HepG2 (cell line): ENCODE results near the gene PODXL2. TPM values are rescaled to one million over a fixed set of nuclear protein-coding genes. Genes with fewer than 3 reads are reported as not detected.
A peak's percentile ranks its signal among the peaks of the same experiment; 100 is the strongest.

Experiments used
- ATAC-seq: fragments of 200-7000 bp; cut with Tn5 transposase; 3 replicates; pipeline ENCODE4 v1.9.1; 2020; ENCODE audit warnings: mild to moderate bottlenecking, moderate library complexity
- BruUV-seq: library from RNA; stranded (reverse); fragments of 400-500 nt; replicated peaks from 2 replicates; lab custom pipeline; 2021; lab: Mats Ljungman, UMichigan
- CTCF ChIA-PET: fragments of 300-600 bp; formaldehyde crosslinking; extraction: SDS; loops from one replicate; lab custom pipeline; 2021; ENCODE audit warnings: low total read pairs, inconsistent platforms, low intra/inter-chr PET ratio; lab: Yijun Ruan, JAX
- POLR2A ChIA-PET: fragments of 350-600 bp; sonication (Branson Sonifier 250); formaldehyde crosslinking; loops from one replicate; lab custom pipeline; 2020; ENCODE audit warnings: antibody characterized with exemption, inconsistent platforms; lab: Yijun Ruan, JAX
- DNase-seq: peaks from one replicate; pipeline ENCODE4 v3.0.0-alpha.2; 2015; ENCODE audit warnings: low spot score
- FAIRE-seq: peaks from 3 replicates; lab custom pipeline; 2011; peaks lifted over from hg19 to GRCh38; lab: Jason Lieb, UNC
- H2AFZ ChIP-seq: one replicate; pipeline ENCODE4 v1.6.1; 2011; ENCODE audit warnings: low read length, inconsistent platforms
- H3K27ac ChIP-seq: fragments of 300-600 bp; 3 replicates; pipeline ENCODE4 v1.8.0; 2011; ENCODE audit warnings: mixed run types, mild to moderate bottlenecking, mixed read lengths, low read length, inconsistent platforms; ENCODE audit not compliant: insufficient read depth; ENCODE audit errors: extremely low read length
- H3K27me3 ChIP-seq, 2 experiments: fragments of 200-600 bp in 1 of 2; 2 replicates in 1 of 2; 3 replicates in 1 of 2; pipeline versions ENCODE4 v1.6.0 to v1.8.0; 2011; ENCODE audit warnings: low read length in 2 of 2, mild to moderate bottlenecking in 2 of 2, moderate library complexity in 2 of 2, inconsistent platforms in 1 of 2; ENCODE audit not compliant: insufficient read depth in 2 of 2, control insufficient read depth in 1 of 2
- H3K36me3 ChIP-seq, 2 experiments: fragments of 200-600 bp in 1 of 2; replicated peaks in 1 of 2; 2 replicates in 1 of 2; 3 replicates in 1 of 2; pipeline versions ENCODE4 v1.5.1 to v1.8.0; 2011; ENCODE audit warnings: low read length in 2 of 2, inconsistent platforms in 1 of 2; ENCODE audit not compliant: insufficient read depth in 2 of 2, control insufficient read depth in 1 of 2
- H3K4me1 ChIP-seq: 2 replicates; pipeline ENCODE4 v1.5.1; 2012; ENCODE audit warnings: low read length, inconsistent platforms; ENCODE audit not compliant: insufficient read depth
- H3K4me2 ChIP-seq: 2 replicates; pipeline ENCODE4 v1.6.0; 2011; ENCODE audit warnings: low read depth, low read length, inconsistent platforms
- H3K4me3 ChIP-seq, 3 experiments: fragments of 200-600 bp in 1 of 3; sonication (generic), shearing (Covaris generic) in 1 of 3; replicated peaks in 1 of 3; 2 replicates each; pipeline ENCODE4 v1.5.1; 2011 to 2016; ENCODE audit warnings: low read length in 3 of 3, inconsistent platforms in 2 of 3, low read depth in 2 of 3, mild to moderate bottlenecking in 2 of 3, control low read depth in 1 of 3, mixed read lengths in 1 of 3; ENCODE audit not compliant: insufficient read depth in 1 of 3
- H3K79me2 ChIP-seq: one replicate; pipeline ENCODE4 v1.6.1; 2011; ENCODE audit warnings: low read length, inconsistent platforms; ENCODE audit not compliant: insufficient read depth
- H3K9ac ChIP-seq: 2 replicates; pipeline ENCODE4 v1.6.0; 2011; ENCODE audit warnings: mild to moderate bottlenecking, low read depth, low read length, inconsistent platforms; ENCODE audit not compliant: insufficient read depth
- H3K9me3 ChIP-seq: 2 replicates; pipeline ENCODE4 v1.5.1; 2012; ENCODE audit warnings: mild to moderate bottlenecking, low read length
- H4K20me1 ChIP-seq: 2 replicates; pipeline ENCODE4 v1.6.0; 2011; ENCODE audit warnings: inconsistent platforms, mild to moderate bottlenecking, low read length, moderate library complexity; ENCODE audit not compliant: insufficient read depth
- CREB1 ChIP-seq, 2 experiments: fragments of 450-650 bp in 1 of 2; IDR thresholded peaks; 2 replicates each; pipeline ENCODE4 v1.6.1; 2016 to 2017; ENCODE audit warnings: control low read depth in 1 of 2, mild to moderate bottlenecking in 1 of 2, missing compliant biosample characterization in 1 of 2, missing genetic modification characterization in 1 of 2
- ETV5 ChIP-seq: IDR thresholded peaks from 2 replicates; pipeline ENCODE4 v1.6.1; 2018; ENCODE audit warnings: missing biosample characterization, missing genetic modification reagents, inconsistent platforms, borderline replicate concordance
- HNRNPH1 ChIP-seq: fragments of 200-400 bp; formaldehyde crosslinking; optimal IDR thresholded peaks from 2 replicates; pipeline ENCODE3; 2017; ENCODE audit warnings: mild to moderate bottlenecking, low read depth, low read length
- SALL2 ChIP-seq: sonication (generic); formaldehyde crosslinking; IDR thresholded peaks from 2 replicates; pipeline ENCODE4 v1.8.1; 2023; ENCODE audit warnings: mild to moderate bottlenecking, missing genetic modification reagents, inconsistent platforms
- ZC3H13 ChIP-seq: sonication (generic); formaldehyde crosslinking; IDR thresholded peaks from 2 replicates; pipeline ENCODE4 v1.8.1; 2023; ENCODE audit warnings: mild to moderate bottlenecking, missing genetic modification reagents, moderate library complexity
- ZC3H4 ChIP-seq: sonication (generic); formaldehyde crosslinking; IDR thresholded peaks from 2 replicates; pipeline ENCODE4 v1.4.0; 2020; ENCODE audit warnings: missing genetic modification reagents, borderline replicate concordance
- ZMYM3 ChIP-seq: sonication (generic); formaldehyde crosslinking; IDR thresholded peaks from 2 replicates; pipeline ENCODE4 v1.5.1; 2020; ENCODE audit warnings: mild to moderate bottlenecking, missing genetic modification reagents
- ZNF263 ChIP-seq: sonication (generic); formaldehyde crosslinking; IDR thresholded peaks from 2 replicates; pipeline ENCODE4 v1.4.0; 2020; ENCODE audit warnings: missing genetic modification reagents
- ZNF33B ChIP-seq: sonication (generic); formaldehyde crosslinking; IDR thresholded peaks from 2 replicates; pipeline ENCODE4 v1.5.1; 2020; ENCODE audit warnings: mild to moderate bottlenecking, missing genetic modification reagents
- ZNF607 ChIP-seq: sonication (generic); formaldehyde crosslinking; IDR thresholded peaks from 2 replicates; pipeline ENCODE4 v1.5.1; 2020; ENCODE audit warnings: missing genetic modification reagents, mild to moderate bottlenecking, borderline replicate concordance
- ZNF883 ChIP-seq: sonication (generic); formaldehyde crosslinking; IDR thresholded peaks from 2 replicates; pipeline ENCODE4 v1.5.1; 2020; ENCODE audit warnings: mild to moderate bottlenecking, missing genetic modification reagents; ENCODE audit errors: not compliant biosample characterization
- WGBS: methylation state at CpG from one replicate; pipeline ENCODE4 v1.1.6; 2017; ENCODE audit warnings: low lambda C conversion rate; 5-methylcytosine and 5-hydroxymethylcytosine counted together
- in situ Hi-C: cut with HindIII; loops from 2 replicates; pipeline ENCODE4 v1.10.0; 2017; ENCODE audit warnings: low pct_unique_long_range_greater_than_20kb; ENCODE audit not compliant: extremely low pct_ligation_motif_present
- intact Hi-C: fragments of 100-400 bp; cut with micrococcal nuclease; formaldehyde crosslinking; loops from one replicate; pipeline ENCODE4 v1.10.0; 2022; ENCODE audit not compliant: unreplicated experiment
- polyA plus RNA-seq, 8 experiments: library from polyadenylated mRNA; depleted of rRNA in 3 of 8; stranded (reverse) in 7 of 8; unstranded in 1 of 8; fragments of >200 nt; fragmentation: Illumina TruSeq in 4 of 8; extraction: Trizol in 4 of 8; gene quantifications; 2 replicates each; pipeline versions ENCODE4 v1.2.1 to v1.2.3, GENCODE V29; 2011 to 2016; ENCODE audit warnings: low read depth in 4 of 8, missing spikeins in 1 of 8, mixed read lengths in 1 of 8; ENCODE audit not compliant: insufficient read depth in 1 of 8
- total RNA-seq, 5 experiments: library from RNA; depleted of rRNA; stranded (reverse); fragments of >200 nt; fragmentation: Illumina TruSeq; extraction: Trizol; gene quantifications; 2 replicates each; pipeline ENCODE4 v1.2.3, GENCODE V29; 2016; ENCODE audit warnings: low read depth in 1 of 5
- TF ChIP-seq, protein P1 (sequence below): sonication (generic); formaldehyde crosslinking; IDR thresholded peaks from 2 replicates; pipeline ENCODE4 v1.5.1; 2020; ENCODE audit warnings: mild to moderate bottlenecking, missing genetic modification reagents, borderline replicate concordance
- TF ChIP-seq, protein P2 (sequence below): sonication (generic); formaldehyde crosslinking; IDR thresholded peaks from 2 replicates; pipeline ENCODE4 v1.4.0; 2020; ENCODE audit warnings: mild to moderate bottlenecking, missing genetic modification reagents
- TF ChIP-seq, protein P3 (sequence below): sonication (generic); formaldehyde crosslinking; IDR thresholded peaks from 2 replicates; pipeline ENCODE4 v1.5.0; 2020; ENCODE audit warnings: mild to moderate bottlenecking, low read depth, missing genetic modification reagents, borderline replicate concordance
- TF ChIP-seq, protein P4 (sequence below): sonication (generic); formaldehyde crosslinking; IDR thresholded peaks from 2 replicates; pipeline ENCODE4 v1.4.0; 2020; ENCODE audit warnings: low read depth, mild to moderate bottlenecking, missing genetic modification reagents

The PODXL2 gene
- total and polyA plus RNA-seq, 2 of the 13 experiments (the other 11 are each of a cell fraction or from before 2014, with no cell fraction given) = 20.4 to 25.1 TPM

DNA sequence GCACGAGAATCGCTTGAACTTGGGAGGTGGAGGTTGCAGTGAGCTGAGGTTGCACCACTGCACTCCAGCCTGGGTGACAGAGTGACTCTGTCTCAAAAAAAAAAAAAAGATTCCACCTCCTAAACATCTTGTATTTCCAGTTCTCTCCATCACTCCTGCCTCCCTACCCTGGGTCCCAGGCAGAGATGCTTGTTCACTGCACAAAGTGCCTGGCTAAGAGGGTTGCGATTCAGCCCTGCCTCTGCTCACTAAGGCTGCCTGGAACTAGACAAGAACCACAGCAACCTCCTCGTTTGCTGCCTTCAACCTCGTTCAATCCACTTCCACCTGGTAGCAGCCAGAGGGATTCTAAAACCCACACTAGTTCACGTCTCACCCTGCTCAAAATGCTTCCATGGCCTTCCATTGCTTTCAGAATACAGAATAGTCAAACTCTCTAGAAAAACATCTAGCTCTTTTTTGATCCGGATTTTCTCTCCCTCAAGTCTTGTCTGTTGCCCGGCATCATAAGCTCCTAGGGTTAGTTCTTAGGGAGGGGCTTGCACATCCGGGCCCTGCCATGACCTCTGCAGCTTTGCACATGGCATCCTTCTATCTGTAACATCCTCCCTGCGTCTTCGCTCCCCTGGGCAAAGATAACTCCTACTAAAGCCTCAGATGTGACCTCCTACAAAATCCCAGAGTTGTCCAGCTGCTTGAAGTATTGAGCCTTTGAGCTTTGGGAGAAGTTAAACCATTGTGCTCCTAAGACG lies 31.8 kb upstream of the PODXL2 start (continued):
- TF ChIP-seq ZNF883 (no peak), ZNF607 (CRISPR knock-in tag) (no peak)

DNA sequence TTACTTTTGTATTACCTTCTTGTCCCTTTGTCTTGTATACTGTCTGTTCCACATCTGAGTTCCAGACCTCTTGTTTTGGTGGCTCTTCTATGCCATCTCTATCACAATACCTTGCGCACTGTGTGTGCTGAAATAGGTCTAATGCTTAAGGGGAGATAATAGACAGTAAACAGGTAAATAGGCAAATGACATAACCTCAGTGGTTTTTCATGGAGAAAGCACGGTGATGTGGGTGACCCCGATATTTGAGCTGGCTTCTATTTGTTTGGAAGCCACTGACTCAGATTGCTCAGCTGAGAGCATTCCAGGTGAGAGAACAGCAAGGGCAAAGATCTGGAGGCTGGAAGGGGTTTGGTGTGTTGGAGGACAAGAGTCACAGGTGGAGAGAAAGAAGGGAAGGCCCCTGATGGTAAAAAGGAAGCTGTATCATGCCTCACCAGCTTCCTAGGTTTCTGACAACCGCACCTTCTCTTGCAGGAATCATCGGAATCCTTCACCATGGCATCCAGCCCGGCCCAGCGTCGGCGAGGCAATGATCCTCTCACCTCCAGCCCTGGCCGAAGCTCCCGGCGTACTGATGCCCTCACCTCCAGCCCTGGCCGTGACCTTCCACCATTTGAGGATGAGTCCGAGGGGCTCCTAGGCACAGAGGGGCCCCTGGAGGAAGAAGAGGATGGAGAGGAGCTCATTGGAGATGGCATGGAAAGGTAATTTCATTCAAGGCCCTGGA lies 30.0 kb upstream of the PODXL2 start:
- CTCF ChIA-PET = no interaction called here
- FAIRE-seq = peak; percentile 23
- no TSS peak for BruUV-seq
- Histone ChIP-seq H3K4me3 (peak overlapping the region; percentile 66 to 79 (median 73)), H3K36me3 (peaks cover 0 to 20% of the 10 kb centered on the region in 2 experiments; a peak in 2 of 5 replicates), H3K27me3 (no peaks in the 10 kb centered on the region), H3K27ac (peak overlapping the region; percentile 89), H3K9me3 (no peaks in the 10 kb centered on the region), H3K9ac (peak overlapping the region; percentile 93), H2AFZ (no peak overlapping the region), H3K4me2 (peak overlapping the region; percentile 97), H4K20me1 (no peaks in the 10 kb centered on the region), H3K4me1 (peaks cover 56% of the 10 kb centered on the region), H3K79me2 (peaks cover 32% of the 10 kb centered on the region)
- POLR2A ChIA-PET = interaction anchor here (1.3 to 2.0 kb wide), 4 partner anchors 8 to 37 kb away, joined by 3 to 15 read pairs (median 4); no protein-coding TSS in a partner anchor
- ATAC-seq = no peak
- intact Hi-C loops = loop anchor here (1.0 to 10.0 kb wide), 2 partner anchors 30 to 96 kb away; partner anchors contain the start of gene PODXL2
- WGBS = 56% methylated on average over 7 of the region's 14 CpGs
- in situ Hi-C loops = no loop called here
- DNase-seq = peak; percentile 35
- TF ChIP-seq, protein P1, sequence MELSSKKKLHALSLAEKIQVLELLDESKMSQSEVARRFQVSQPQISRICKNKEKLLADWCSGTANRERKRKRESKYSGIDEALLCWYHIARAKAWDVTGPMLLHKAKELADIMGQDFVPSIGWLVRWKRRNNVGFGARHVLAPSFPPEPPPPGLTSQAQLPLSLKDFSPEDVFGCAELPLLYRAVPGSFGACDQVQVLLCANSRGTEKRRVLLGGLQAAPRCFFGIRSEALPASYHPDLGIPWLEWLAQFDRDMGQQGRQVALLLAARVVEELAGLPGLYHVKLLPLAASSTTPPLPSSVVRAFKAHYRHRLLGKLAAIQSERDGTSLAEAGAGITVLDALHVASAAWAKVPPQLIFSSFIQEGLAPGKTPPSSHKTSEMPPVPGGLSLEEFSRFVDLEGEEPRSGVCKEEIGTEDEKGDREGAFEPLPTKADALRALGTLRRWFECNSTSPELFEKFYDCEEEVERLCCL (CRISPR knock-in tag) = no peak
- TF ChIP-seq SALL2 (CRISPR knock-in tag) (no peak), HNRNPH1 (no peak), ZMYM3 (CRISPR knock-in tag) (no peak), ZNF33B (CRISPR knock-in tag) (no peak), ZC3H4 (CRISPR knock-in tag) (no peak; the same call in 1 of the 2 replicates), ZC3H13 (CRISPR knock-in tag) (0 out of 2 replicates have a peak, but pooled peaks have one; percentile 60), ZNF263 (CRISPR knock-in tag) (no peak), CREB1 (IDR thresholded peaks at IDR 0.05) (no peak), CREB1 (CRISPR knock-in tag; IDR thresholded peaks at IDR 0.05) (no peak), ETV5 (CRISPR knock-in tag) (no peak)
- TF ChIP-seq, protein P2, sequence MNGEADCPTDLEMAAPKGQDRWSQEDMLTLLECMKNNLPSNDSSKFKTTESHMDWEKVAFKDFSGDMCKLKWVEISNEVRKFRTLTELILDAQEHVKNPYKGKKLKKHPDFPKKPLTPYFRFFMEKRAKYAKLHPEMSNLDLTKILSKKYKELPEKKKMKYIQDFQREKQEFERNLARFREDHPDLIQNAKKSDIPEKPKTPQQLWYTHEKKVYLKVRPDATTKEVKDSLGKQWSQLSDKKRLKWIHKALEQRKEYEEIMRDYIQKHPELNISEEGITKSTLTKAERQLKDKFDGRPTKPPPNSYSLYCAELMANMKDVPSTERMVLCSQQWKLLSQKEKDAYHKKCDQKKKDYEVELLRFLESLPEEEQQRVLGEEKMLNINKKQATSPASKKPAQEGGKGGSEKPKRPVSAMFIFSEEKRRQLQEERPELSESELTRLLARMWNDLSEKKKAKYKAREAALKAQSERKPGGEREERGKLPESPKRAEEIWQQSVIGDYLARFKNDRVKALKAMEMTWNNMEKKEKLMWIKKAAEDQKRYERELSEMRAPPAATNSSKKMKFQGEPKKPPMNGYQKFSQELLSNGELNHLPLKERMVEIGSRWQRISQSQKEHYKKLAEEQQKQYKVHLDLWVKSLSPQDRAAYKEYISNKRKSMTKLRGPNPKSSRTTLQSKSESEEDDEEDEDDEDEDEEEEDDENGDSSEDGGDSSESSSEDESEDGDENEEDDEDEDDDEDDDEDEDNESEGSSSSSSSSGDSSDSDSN (CRISPR knock-in tag) = no peak
- TF ChIP-seq, protein P3, sequence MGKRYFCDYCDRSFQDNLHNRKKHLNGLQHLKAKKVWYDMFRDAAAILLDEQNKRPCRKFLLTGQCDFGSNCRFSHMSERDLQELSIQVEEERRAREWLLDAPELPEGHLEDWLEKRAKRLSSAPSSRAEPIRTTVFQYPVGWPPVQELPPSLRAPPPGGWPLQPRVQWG (CRISPR knock-in tag) = no peak
- TF ChIP-seq, protein P4, sequence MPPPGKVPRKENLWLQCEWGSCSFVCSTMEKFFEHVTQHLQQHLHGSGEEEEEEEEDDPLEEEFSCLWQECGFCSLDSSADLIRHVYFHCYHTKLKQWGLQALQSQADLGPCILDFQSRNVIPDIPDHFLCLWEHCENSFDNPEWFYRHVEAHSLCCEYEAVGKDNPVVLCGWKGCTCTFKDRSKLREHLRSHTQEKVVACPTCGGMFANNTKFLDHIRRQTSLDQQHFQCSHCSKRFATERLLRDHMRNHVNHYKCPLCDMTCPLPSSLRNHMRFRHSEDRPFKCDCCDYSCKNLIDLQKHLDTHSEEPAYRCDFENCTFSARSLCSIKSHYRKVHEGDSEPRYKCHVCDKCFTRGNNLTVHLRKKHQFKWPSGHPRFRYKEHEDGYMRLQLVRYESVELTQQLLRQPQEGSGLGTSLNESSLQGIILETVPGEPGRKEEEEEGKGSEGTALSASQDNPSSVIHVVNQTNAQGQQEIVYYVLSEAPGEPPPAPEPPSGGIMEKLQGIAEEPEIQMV = no peak
